M059J (cell line): ENCODE measurements around the gene TVP23B. TPM values are rescaled to one million over a fixed set of nuclear protein-coding genes. Genes with fewer than 3 reads are reported as not detected.
"Not testable (repeated sequence)": the region's sequence is repeated elsewhere in the genome, so short reads cannot be mapped to it uniquely, and the experiment has no call there.

Source experiments
- DNase-seq: peaks from one replicate; pipeline ENCODE4 v3.0.0-alpha.2; 2012; ENCODE audit warnings: low read depth
- total RNA-seq: library from RNA; depleted of rRNA; stranded (reverse); fragments of >200 nt; shearing (Covaris generic); gene quantifications from 2 replicates; pipeline ENCODE4 v1.2.3, GENCODE V29; 2014; rRNA removed

TVP23B gene
- total RNA-seq, 1 experiment from 2014 or later, result 58.0 TPM

DNA sequence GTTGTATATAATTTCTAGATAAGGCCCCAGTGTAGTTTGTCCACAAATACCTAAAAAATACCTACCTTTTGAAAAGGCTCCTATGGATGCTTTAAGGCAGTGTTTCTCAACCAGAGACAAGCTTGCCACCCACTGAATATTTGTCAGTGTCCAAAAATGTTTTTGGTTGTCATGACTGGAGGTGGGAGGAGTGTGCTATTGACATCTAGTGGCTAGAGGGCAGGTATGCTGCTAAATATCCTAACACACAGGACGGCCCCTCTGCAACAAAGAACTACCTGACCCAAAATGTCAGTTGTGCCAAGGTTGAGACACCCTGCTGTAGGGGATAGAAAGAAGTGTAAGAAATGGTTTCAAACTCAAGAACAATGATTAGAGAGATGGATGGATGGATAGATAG, 10.4 kb downstream of the TVP23B start:
- not testable (repeated sequence) for DNase-seq

DNA sequence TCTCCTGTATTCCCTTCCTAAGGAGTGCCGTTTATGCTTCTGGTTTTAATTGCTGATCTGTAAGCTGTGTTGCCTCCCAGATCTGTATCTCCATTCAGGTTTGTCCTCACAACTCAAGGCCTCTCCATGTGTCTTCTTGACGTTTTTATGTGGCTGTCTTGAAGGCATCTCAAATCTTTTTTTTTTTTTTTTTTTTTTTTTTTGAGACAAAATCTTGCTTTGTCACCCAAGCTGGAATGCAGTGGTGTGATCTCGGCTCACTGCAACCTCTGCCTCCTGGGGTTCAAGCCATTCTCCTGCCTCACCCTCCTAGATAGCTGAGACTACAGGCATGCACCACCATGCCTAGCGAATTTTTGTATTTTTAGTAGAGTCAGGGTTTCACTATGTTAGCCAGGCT, 13.9 kb downstream of the TVP23B start:
- DNase-seq, result peak; percentile 19

DNA sequence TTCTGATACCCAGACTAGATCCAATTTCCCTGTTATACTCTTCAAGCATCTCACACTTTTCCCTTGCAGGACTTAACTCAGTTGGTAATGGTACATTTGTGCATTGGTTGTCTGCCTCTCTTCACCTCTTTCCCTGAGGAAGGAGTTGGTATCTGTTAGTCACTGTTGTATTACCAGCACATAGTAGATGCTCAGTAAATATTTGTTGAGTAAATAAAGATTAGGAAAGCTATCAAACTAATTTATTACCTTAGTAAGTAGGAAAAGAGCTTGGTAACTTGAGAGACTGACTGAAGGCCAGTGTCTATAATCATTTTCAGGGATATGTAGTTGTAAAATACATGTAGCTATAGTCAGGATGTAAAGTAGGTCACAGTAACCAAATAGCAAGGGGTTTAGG, 15.9 kb downstream of the TVP23B start:
- not testable (repeated sequence) for DNase-seq

GRCh38 chr17:18803458-18804245, 22.7 kb downstream of the TVP23B start:
- DNase-seq, result not testable (repeated sequence)

GRCh38 chr17:18815924-18816323, 34.9 kb downstream of the TVP23B start:
- DNase-seq, result not testable (repeated sequence)

- peak; percentile 75 for DNase-seq
These were observed 35.7 kb downstream of the TVP23B start for GRCh38 chr17:18816489-18817371.

GRCh38 chr17:18821430-18821829, 40.4 kb downstream of the TVP23B start:
- DNase-seq, result peak; percentile 8

GRCh38 chr17:18827613-18828012, 46.6 kb downstream of the TVP23B start:
- DNase-seq, result not testable (repeated sequence)

DNA sequence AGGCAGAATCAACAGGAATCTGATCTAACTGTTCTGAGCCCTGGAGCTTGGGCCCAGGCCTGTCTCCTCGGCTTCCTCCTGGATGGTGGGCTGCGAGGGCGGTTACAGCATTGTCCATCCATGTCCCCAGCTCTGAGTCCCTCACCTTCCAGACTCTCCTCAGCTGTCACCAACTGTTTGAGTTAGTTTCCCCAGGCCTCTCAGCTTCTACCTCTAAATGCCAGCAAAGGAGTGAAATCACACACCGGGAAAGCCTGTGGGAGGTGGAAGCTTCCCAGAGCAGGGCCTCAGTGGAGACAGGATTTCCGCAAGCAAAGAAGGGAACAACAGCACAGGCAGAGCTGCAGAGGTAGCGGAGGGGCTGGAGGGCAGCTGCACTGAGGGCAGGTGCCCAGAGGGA, 67.5 kb downstream of the TVP23B start:
- no peak for DNase-seq

DNA sequence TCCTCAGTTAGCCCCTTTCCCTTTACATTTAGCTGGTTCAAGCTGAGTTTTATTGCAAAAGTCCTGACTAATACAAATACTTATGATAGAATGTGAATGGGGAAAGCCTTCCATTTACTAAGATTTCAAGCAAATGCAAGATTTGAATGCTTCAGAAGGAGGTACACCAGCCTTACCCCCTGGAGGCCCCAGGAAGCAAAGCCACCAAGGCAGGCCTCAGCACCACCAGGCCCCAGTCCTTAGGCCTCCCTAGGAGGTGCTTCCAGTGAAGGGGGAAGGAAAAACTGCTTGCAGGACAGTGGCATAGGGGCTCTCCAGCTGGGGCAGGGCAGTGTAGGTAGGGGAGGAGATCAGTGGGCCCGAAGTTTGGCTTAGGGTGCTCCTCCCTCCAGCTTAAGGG, 69.7 kb downstream of the TVP23B start:
- no peak for DNase-seq

DNA sequence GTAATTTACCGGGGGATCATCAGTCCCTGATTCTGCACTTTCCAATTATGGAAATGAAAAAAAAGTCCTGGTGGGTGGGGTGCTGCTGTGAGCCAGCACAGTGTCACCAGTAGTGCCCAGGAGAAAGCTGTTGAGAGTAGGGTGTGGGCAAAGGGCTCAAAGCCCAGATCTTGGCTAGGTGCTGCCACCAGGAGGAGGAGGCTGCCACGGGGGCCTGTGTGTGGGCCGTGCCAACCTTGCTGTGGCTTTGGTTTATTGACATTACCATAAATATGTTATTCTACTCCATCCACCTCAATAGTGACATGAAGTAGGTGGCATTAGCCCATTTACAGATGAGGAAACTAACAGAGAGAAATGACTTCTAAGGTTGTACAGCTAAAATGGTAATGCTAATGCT, 70.2 kb downstream of the TVP23B start:
- peak; percentile 34 for DNase-seq

- no peak for DNase-seq
These were observed 74.0 kb downstream of the TVP23B start for GRCh38 chr17:18854956-18855355.

DNA sequence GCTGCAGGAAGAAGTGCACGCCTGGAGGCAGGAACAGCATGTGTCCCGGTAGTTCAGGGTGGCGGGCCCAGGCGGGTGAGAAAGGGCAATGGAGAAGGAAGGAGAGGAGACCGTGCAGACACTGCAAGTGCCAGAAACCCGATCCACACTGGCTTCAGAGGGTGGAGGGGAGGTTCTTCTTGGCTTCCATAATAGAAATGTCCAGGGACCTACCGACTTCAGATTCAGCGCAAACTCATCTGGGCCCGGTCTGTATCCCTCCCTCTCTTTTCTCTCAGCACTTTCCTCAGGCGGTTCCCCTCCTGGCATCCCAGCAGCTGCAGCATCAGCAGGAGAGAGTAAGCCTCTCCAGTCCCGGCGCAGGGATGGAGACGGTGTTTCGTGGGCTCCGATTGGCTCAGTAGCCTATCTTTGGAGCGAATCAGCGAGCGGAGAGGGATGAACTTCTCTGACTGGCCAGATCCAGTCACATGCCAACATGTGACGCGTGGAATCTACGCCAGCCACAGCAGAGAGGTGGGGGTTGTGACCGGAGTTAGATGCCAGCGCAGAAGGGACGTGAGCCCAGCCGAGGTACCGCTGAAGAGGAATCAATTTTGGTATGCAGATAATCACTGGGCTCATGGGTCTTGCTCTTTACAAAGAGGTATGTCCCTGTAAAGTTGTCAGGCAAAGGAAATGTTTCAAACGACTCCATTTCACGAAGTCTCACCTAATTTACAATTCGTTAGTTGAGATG, 75.0 kb downstream of the TVP23B start:
- peak; percentile 95 for DNase-seq

Other genes with a start within 250 kb of the TVP23B start
- gene TBC1D28, start 136.8 kb upstream of the TVP23B start, total RNA-seq, result not detected in 2 replicates
- gene FOXO3B, start 98.9 kb upstream of the TVP23B start, total RNA-seq, result 0.22 and 2.5 TPM in 2 replicates
- gene FBXW10, start 37.1 kb upstream of the TVP23B start, total RNA-seq, result 0.07 TPM in 1 of 2 replicates, not detected in the other
- gene PRPSAP2, start 76.9 kb downstream of the TVP23B start, total RNA-seq, result 36.6 and 50.3 TPM in 2 replicates
- 0.27 TPM in 1 of 2 replicates, not detected in the other for gene SLC5A10, start 171.0 kb downstream of the TVP23B start, total RNA-seq
- gene FAM83G, start 223.6 kb downstream of the TVP23B start, total RNA-seq, result 6.5 and 15.0 TPM in 2 replicates